PC-3 (cell line): ENCODE results near the gene PLK1.

Experiments used
- CTCF ChIP-seq: fragments of 300-600 bp; sonication (generic); conservative IDR thresholded peaks from 2 replicates; pipeline ENCODE4 v1.5.1; 2017; ENCODE audit warnings: antibody characterized with exemption, low read depth, mild to moderate bottlenecking, low read length
- EZH2 ChIP-seq: fragments of 300-600 bp; sonication (generic); IDR thresholded peaks from one replicate; pipeline ENCODE4 v1.6.1; 2017; ENCODE audit warnings: antibody characterized with exemption, mild to moderate bottlenecking, low read length; ENCODE audit not compliant: unreplicated experiment
- EZH2phosphoT487 ChIP-seq: fragments of 300-600 bp; sonication (generic); IDR thresholded peaks from 2 replicates; pipeline ENCODE4 v1.6.1; 2018; ENCODE audit warnings: mild to moderate bottlenecking, antibody characterized with exemption, low read length, borderline replicate concordance

GRCh38 chr16:23682181-23682580 is 3.5 kb downstream of the PLK1 start:
- TF ChIP-seq CTCF (no peak), EZH2 (no peak), EZH2phosphoT487 (no peak)
